Kidney (tissue), 22 donors: ENCODE results near the gene KLHL6. TPM values are rescaled to one million over a fixed set of nuclear protein-coding genes. Genes with fewer than 3 reads are reported as not detected.

Source experiments
- DNase-seq, 5 donors: peaks; one replicate each; pipeline ENCODE4 v3.0.0-alpha.2; 2013 to 2020
- FAIRE-seq: peaks from 2 replicates; lab custom pipeline; 2012; peaks lifted over from hg19 to GRCh38; lab: Jason Lieb, UNC
- H3K27ac ChIP-seq, 2 donors: one replicate each; pipeline ENCODE4 v1.7.0; 2013; ENCODE audit warnings: low read depth in 2 of 2, low read length in 2 of 2, inconsistent platforms in 1 of 2
- H3K27me3 ChIP-seq: one replicate; pipeline ENCODE4 v1.7.1; 2013; ENCODE audit warnings: low read length, inconsistent platforms; ENCODE audit not compliant: control insufficient read depth, insufficient read depth
- H3K36me3 ChIP-seq, 3 donors: one replicate each; pipeline versions ENCODE4 v1.7.0 to v1.7.1; 2013; ENCODE audit warnings: low read length in 3 of 3, control low read depth in 1 of 3, inconsistent platforms in 1 of 3; ENCODE audit not compliant: insufficient read depth in 3 of 3, control insufficient read depth in 2 of 3
- H3K4me1 ChIP-seq, 3 donors: one replicate each; pipeline versions ENCODE4 v1.7.0 to v1.7.1; 2013; ENCODE audit warnings: low read length in 3 of 3, inconsistent platforms in 1 of 3, low read depth in 1 of 3; ENCODE audit not compliant: control insufficient read depth in 2 of 3, insufficient read depth in 2 of 3
- H3K4me3 ChIP-seq, 3 donors: one replicate each; pipeline versions ENCODE4 v1.7.0 to v1.8.1; 2013; ENCODE audit warnings: low read length in 3 of 3, control low read depth in 1 of 3, inconsistent platforms in 1 of 3
- H3K9ac ChIP-seq, 3 donors: one replicate each; pipeline versions ENCODE4 v1.7.0 to v1.7.1; 2013; ENCODE audit warnings: low read length in 3 of 3, control low read depth in 1 of 3, inconsistent platforms in 1 of 3
- H3K9me3 ChIP-seq, 3 donors: one replicate each; pipeline versions ENCODE4 v1.7.0 to v1.7.1; 2013; ENCODE audit warnings: low read length in 3 of 3, control low read depth in 1 of 3, inconsistent platforms in 1 of 3; ENCODE audit not compliant: control insufficient read depth in 2 of 3, insufficient read depth in 1 of 3
- CTCF ChIP-seq: IDR thresholded peaks from 3 replicates; pipeline ENCODE4 v1.5.1; 2012; ENCODE audit warnings: mild to moderate bottlenecking, moderate library complexity, borderline replicate concordance; ENCODE audit not compliant: insufficient read depth; ENCODE audit errors: extremely low read depth
- intact Hi-C: fragments of 100-400 bp; cut with DNase I; formaldehyde crosslinking; loops from one replicate; pipeline ENCODE4 v1.11.1; 2022
- long read RNA-seq, 10 donors: library from polyadenylated mRNA in 1 of 10; unstranded in 1 of 10; transcript quantifications; one replicate each; pipeline ENCODE4 v2.0.0 and lab custom pipeline, GENCODE V29; 2021 to 2026
- polyA plus RNA-seq: library from polyadenylated mRNA; stranded (reverse); fragments of 350-450 nt; fragmentation: Illumina TruSeq; extraction: RNeasy Lipid Tissue Mini Kit (QIAGEN cat#74804); gene quantifications from one replicate; pipeline ENCODE4 v1.2.3, GENCODE V29; 2014; ENCODE audit warnings: low read depth, low replicate concordance; ENCODE audit not compliant: insufficient read depth
- total RNA-seq: library from RNA; stranded (reverse); fragmentation: NEBNext Ultra II Directional; extraction: Animal tissue kit (Norgen Biotek cat#: 25700); gene quantifications from one replicate; pipeline ENCODE4 v1.2.1, GENCODE V29; 2021
- donor health status: control.
- donor health status: control.
- donor health status: control.
- donor health status: control.
- donor health status: control.
- donor health status: DM: yes; HTN: yes; CAD: no.
- donor health status: Normal renal cell carcinoma (clear cell type).

KLHL6 gene
- total RNA-seq (9.8 TPM), polyA plus RNA-seq (0.37 TPM)
- long read RNA-seq, donor 1: 0 reads
- long read RNA-seq, donor 2: 0 reads
- long read RNA-seq, donor 3: 0 reads
- long read RNA-seq, donor 4: 0 reads
- long read RNA-seq, donor 5: 0 reads
- long read RNA-seq, donor 6: 0 reads
- long read RNA-seq, donor 7, full-length matches to known transcripts: 1 of 2 reads
- long read RNA-seq, donor 7, partial matches to known transcripts: 0 of 2 reads
- long read RNA-seq, donor 7, other reads (novel, unspliced or antisense): 1 of 2 reads
- long read RNA-seq, donor 8: 0 reads
- long read RNA-seq, donor 9: 0 reads
- long read RNA-seq, donor 10: 0 reads

GRCh38 chr3:183555541-183556081, at the start of gene KLHL6:
Gene KLHL6 (minus strand): TSS chr3:183555706. CDS start chr3:183555653, 53 bp downstream.
- H3K9me3 ChIP-seq: no peaks in the 10 kb centered on the region
- no peaks in the 10 kb centered on the region for H3K27me3 ChIP-seq
- H3K4me3 ChIP-seq: peak within 1 kb of the TSS in 2 of 3 donors; percentile 17 to 18
- peak in 2 of 5 donors; percentile 49 to 78 for DNase-seq
- H3K27ac ChIP-seq: peak within 1 kb of the TSS; percentile 12 to 83
- H3K4me1 ChIP-seq: peaks cover 0 to 10% (median 7%) of the 10 kb centered on the region in 3 donors
- intact Hi-C loops: no loop called here
- TF ChIP-seq CTCF: no peak
- no peak for FAIRE-seq
- no peaks in the 10 kb centered on the region for H3K36me3 ChIP-seq
- H3K9ac ChIP-seq: no peak within 1 kb of the TSS

GRCh38 chr3:183597959-183598358, 42.5 kb upstream of the KLHL6 start:
- Histone ChIP-seq H3K27me3 (no peaks in the 10 kb centered on the region), H3K4me3 (no peak overlapping the region), H3K27ac (no peak overlapping the region), H3K9me3 (peaks cover 0 to 2% (median 0%) of the 10 kb centered on the region in 3 donors), H3K4me1 (no peaks in the 10 kb centered on the region), H3K36me3 (no peaks in the 10 kb centered on the region), H3K9ac (no peak overlapping the region)
- TF ChIP-seq CTCF: no peak
- no peak for FAIRE-seq
- intact Hi-C loops: no loop called here
- DNase-seq: no peak

GRCh38 chr3:183594636-183595035, 39.1 kb upstream of the KLHL6 start:
- Histone ChIP-seq H3K9ac (no peak overlapping the region), H3K9me3 (peaks cover 0 to 2% (median 0%) of the 10 kb centered on the region in 3 donors), H3K27me3 (no peaks in the 10 kb centered on the region), H3K27ac (no peak overlapping the region), H3K4me1 (peaks cover 0 to 3% (median 0%) of the 10 kb centered on the region in 3 donors), H3K4me3 (no peak overlapping the region), H3K36me3 (no peaks in the 10 kb centered on the region)
- DNase-seq: no peak
- no peak for TF ChIP-seq CTCF
- FAIRE-seq: no peak
- intact Hi-C loops: no loop called here
